NCI-H748 (cell line): ENCODE measurements around the gene PEBP1.
A peak's percentile ranks its signal among the peaks of the same experiment; 100 is the strongest.

Source experiments
- DNase-seq: peaks from one replicate; lab custom pipeline; 2025; ENCODE audit not compliant: unreplicated experiment; lab: John Stamatoyannopoulos, UW

PEBP1 gene

DNA sequence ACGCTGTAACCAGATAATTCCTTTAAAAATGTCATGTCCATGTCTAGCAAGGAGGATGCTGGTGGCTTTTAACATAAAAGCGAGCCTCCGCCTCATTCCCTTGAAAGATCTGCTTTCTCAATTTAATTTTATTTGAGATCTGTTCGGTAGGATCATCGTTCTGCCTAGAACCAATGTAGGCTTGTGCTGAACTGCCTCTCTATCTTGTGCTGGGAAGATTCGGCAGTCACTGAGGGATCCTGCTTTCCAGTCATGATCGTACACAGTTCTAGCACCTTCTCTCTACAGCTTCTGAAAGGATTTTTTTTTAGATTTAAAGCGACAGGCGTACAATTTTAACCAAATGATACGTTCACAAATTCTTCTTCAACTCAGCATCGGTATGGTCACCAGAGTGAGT is 54.3 kb downstream of the PEBP1 start:
- peak; percentile 57 for DNase-seq

DNA sequence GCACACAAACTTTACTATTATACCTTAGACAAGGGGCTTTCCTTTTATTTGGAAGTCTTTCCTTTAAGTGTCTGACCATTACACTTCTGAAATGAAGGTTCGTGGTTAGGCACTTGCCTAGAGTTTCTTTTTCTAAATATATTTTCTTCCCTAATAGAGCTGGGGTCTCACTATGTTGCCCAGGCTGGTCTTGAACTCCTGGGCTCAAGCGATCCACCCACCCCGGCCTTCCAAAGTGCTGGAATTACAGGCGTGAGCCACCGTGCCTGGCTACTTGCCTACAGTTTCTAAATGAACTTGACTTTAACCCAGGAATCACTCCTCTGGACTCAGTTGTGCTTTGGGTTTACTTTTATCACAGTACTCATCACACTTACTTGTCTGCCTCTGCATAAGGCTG is 57.6 kb downstream of the PEBP1 start:
- no peak for DNase-seq

DNA sequence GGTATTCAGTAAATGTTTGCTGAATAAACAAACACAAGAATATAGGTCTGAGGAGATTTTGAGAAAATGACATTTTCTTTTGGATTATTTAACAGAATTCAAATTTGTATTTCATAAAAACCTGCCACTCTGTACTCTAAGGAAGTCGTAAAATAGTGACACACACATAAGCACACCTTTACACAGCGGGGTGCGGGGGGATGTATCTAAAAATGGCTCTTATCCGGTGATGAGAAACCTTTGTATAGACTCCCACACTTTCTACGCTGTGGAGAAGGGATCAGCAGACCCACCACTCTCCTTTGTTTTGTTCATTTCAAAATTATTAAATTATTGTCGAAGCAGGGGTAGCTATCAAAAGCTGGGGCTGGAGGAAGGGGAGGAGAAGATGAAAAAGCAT is 58.0 kb downstream of the PEBP1 start:
- no peak for DNase-seq
